ENCODE results near the gene ITGA6.

GRCh38 chr2:172387361-172387760, 40.0 kb upstream of the ITGA6 start:
- TF ChIP-seq CTCF (IDR thresholded peaks at IDR 0.05) (no peak), POLR2A (IDR thresholded peaks at IDR 0.05) (no peak)

Measured in Peyer's patch (tissue), 4 donors.